ENCODE measurements around the gene OSBPL8. TPM values are rescaled to one million over a fixed set of nuclear protein-coding genes. Genes with fewer than 3 reads are reported as not detected.

Gene OSBPL8
- total RNA-seq, 4 donors from 2014 or later = 25.6 to 46.0 (median 43.4) TPM

GRCh38 chr12:76345569-76345968 is 214.0 kb downstream of the OSBPL8 start:
- DNase-seq (no peak), ATAC-seq (no peak)
- no peaks in the 10 kb centered on the region for H3K36me3 ChIP-seq
- H3K27ac ChIP-seq = peak overlapping the region; percentile 83 to 92 (median 88)
- H3K9me3 ChIP-seq = no peaks in the 10 kb centered on the region
- intact Hi-C loops (cut with DNase I; ENCODE audit: low total_unique reads) = loop anchor here (5.0 kb wide), 3 partner anchors 112 to 818 kb away; no protein-coding TSS in a partner anchor
- no peaks in the 10 kb centered on the region for H3K27me3 ChIP-seq
- in situ Hi-C loops (cut with MboI; ENCODE audit: low sequenced_read_pairs in 4 of 4) = loop anchor here (10.0 to 25.0 kb wide), 2 partner anchors 258 to 261 kb away; partner anchors contain the start of gene NAP1L1 (in 4 of the 4)
- H3K4me1 ChIP-seq = peaks cover 30 to 52% of the 10 kb centered on the region in 2 donors
- H3K4me3 ChIP-seq = no peak overlapping the region
- TF ChIP-seq POLR2A (IDR thresholded peaks at IDR 0.05) = no peak
- no peak for TF ChIP-seq CTCF (IDR thresholded peaks at IDR 0.05 in 4 of 5, conservative IDR thresholded peaks at IDR 0.05 in 1 of 5)

GRCh38 chr12:76341436-76342030 is 218.0 kb downstream of the OSBPL8 start:
- intact Hi-C loops (cut with DNase I; ENCODE audit: low total_unique reads) = no loop called here

GRCh38 chr12:76340680-76341435 is 218.7 kb downstream of the OSBPL8 start:
- peak overlapping the region; percentile 84 to 88 (median 86) for H3K27ac ChIP-seq
- H3K36me3 ChIP-seq = no peaks in the 10 kb centered on the region
- H3K27me3 ChIP-seq = no peaks in the 10 kb centered on the region
- no peak for TF ChIP-seq CTCF (IDR thresholded peaks at IDR 0.05 in 4 of 5, conservative IDR thresholded peaks at IDR 0.05 in 1 of 5)
- peak; percentile 56 to 91 for TF ChIP-seq POLR2A (IDR thresholded peaks at IDR 0.05)
- no peaks in the 10 kb centered on the region for H3K9me3 ChIP-seq
- H3K4me3 ChIP-seq = peak overlapping the region; percentile 34 to 51 (median 46)
- H3K4me1 ChIP-seq = peaks cover 22 to 37% of the 10 kb centered on the region in 2 donors
- DNase-seq (peak; percentile 65 to 76), ATAC-seq (peak; percentile 92 to 93)
- intact Hi-C loops (cut with DNase I; ENCODE audit: low total_unique reads) = no loop called here
- in situ Hi-C loops (cut with MboI; ENCODE audit: low sequenced_read_pairs in 4 of 4) = loop anchor here (5.0 to 25.0 kb wide), 3 partner anchors 74 to 256 kb away; partner anchors contain the start of gene NAP1L1 (in 4 of the 4)

More at GRCh38 chr12:76341436-76342030, 218.0 kb downstream of the OSBPL8 start:
- Histone ChIP-seq H3K9me3 (no peaks in the 10 kb centered on the region), H3K36me3 (no peaks in the 10 kb centered on the region), H3K4me3 (peak overlapping the region; percentile 34 to 51 (median 46)), H3K27ac (peak overlapping the region; percentile 84 to 88 (median 86)), H3K4me1 (peaks cover 28 to 44% of the 10 kb centered on the region in 2 donors), H3K27me3 (no peaks in the 10 kb centered on the region)
- DNase-seq = no peak
- in situ Hi-C loops (cut with MboI; ENCODE audit: low sequenced_read_pairs in 4 of 4) = loop anchor here (5.0 to 25.0 kb wide), 3 partner anchors 74 to 257 kb away; partner anchors contain the start of gene NAP1L1 (in 4 of the 4)
- peak; percentile 22 to 36 for ATAC-seq
- TF ChIP-seq CTCF (IDR thresholded peaks at IDR 0.05 in 4 of 5, conservative IDR thresholded peaks at IDR 0.05 in 1 of 5) = no peak
- no peak for TF ChIP-seq POLR2A (IDR thresholded peaks at IDR 0.05)

GRCh38 chr12:76337583-76337982 is 222.0 kb downstream of the OSBPL8 start:
- ATAC-seq = no peak
- TF ChIP-seq POLR2A (IDR thresholded peaks at IDR 0.05) = no peak
- TF ChIP-seq CTCF (IDR thresholded peaks at IDR 0.05 in 4 of 5, conservative IDR thresholded peaks at IDR 0.05 in 1 of 5) = no peak
- H3K36me3 ChIP-seq = no peaks in the 10 kb centered on the region
- no peak overlapping the region for H3K4me3 ChIP-seq
- no peaks in the 10 kb centered on the region for H3K27me3 ChIP-seq
- intact Hi-C loops (cut with DNase I; ENCODE audit: low total_unique reads) = no loop called here
- H3K9me3 ChIP-seq = no peaks in the 10 kb centered on the region
- no peak for DNase-seq
- no peak overlapping the region for H3K27ac ChIP-seq
- peaks cover 9 to 13% of the 10 kb centered on the region in 2 donors for H3K4me1 ChIP-seq
- in situ Hi-C loops (cut with MboI; ENCODE audit: low sequenced_read_pairs in 4 of 4) = loop anchor here in 2 of 4 donors (10.0 to 25.0 kb wide), 2 partner anchors 73 to 250 kb away; partner anchors contain the start of gene NAP1L1 (in 2 of the 2)
